ENCODE data around the gene MBD3L5.

DNA sequence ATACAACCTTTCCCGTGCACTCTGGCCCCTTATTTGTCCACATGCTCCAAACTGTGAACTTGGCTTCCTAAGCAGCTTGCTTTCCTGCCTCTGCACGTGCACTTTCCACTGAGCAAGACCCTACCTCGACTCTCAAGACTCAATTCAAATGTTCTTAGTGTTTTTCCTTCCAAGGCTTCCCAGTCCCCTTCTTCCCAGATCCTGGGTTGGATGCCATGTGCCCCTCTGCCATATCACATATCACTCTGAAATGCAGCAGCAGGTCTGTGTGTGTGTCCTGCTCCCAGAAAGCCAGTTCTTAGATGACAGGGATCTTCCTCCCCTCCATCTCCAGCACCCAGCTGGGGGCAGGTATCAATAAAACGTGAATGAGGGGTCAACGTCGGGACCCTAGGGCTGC, 42.2 kb downstream of the MBD3L5 start:
- TF ChIP-seq POLR2A (IDR thresholded peaks at IDR 0.05; ENCODE audit: low read depth, low read length) = no peak
- TF ChIP-seq EZH2 (IDR thresholded peaks at IDR 0.05; ENCODE audit: borderline replicate concordance, low read depth, low read length, severe bottlenecking) = no peak
- TF ChIP-seq CTCF (IDR thresholded peaks at IDR 0.05; ENCODE audit: extremely low read depth in 1 of 2, insufficient read depth in 1 of 2, low read depth in 1 of 2, low read length in 2 of 2) = no peak
- TF ChIP-seq, protein P1, sequence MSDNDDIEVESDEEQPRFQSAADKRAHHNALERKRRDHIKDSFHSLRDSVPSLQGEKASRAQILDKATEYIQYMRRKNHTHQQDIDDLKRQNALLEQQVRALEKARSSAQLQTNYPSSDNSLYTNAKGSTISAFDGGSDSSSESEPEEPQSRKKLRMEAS (IDR thresholded peaks at IDR 0.05; ENCODE audit: insufficient read depth, insufficient read length) = no peak
- no peak for TF ChIP-seq POLR2AphosphoS5 (IDR thresholded peaks at IDR 0.05; ENCODE audit: insufficient read depth, low read depth, low read length)
- no peak for TF ChIP-seq FOS (IDR thresholded peaks at IDR 0.05; ENCODE audit: borderline replicate concordance, insufficient read depth, low read length)
- TF ChIP-seq MYC (IDR thresholded peaks at IDR 0.05; ENCODE audit: low read depth, low read length) = no peak
- no peak for TF ChIP-seq JUN (IDR thresholded peaks at IDR 0.05; ENCODE audit: borderline replicate concordance, insufficient read depth, insufficient read length, low read depth)
- TF ChIP-seq GATA2 (IDR thresholded peaks at IDR 0.05; ENCODE audit: insufficient read depth, insufficient read length, low read depth, low read length) = no peak

Measured in endothelial cell of umbilical vein (primary cell).